Heart left ventricle (tissue), 16 donors: Measurements from ENCODE around the gene IPO7. TPM values are rescaled to one million over a fixed set of nuclear protein-coding genes. Genes with fewer than 3 reads are reported as not detected.

ENCODE experiments used
- ATAC-seq, 4 donors: fragments of 200-7000 bp; cut with Tn5 transposase; one replicate each; pipeline ENCODE4 v1.9.1; 2020 to 2022; ENCODE audit warnings: moderate library complexity in 4 of 4, mild to moderate bottlenecking in 3 of 4, moderate number of reproducible peaks in 1 of 4
- DNase-seq, 5 donors: peaks; one replicate each; pipeline ENCODE4 v3.0.0-alpha.2; 2020
- H3K27ac ChIP-seq, 12 donors: fragments of 200-600 bp; sonication (generic) in 4 of 12; one replicate each; pipeline versions ENCODE4 v1.5.0 to v1.8.0; 2016 to 2022; ENCODE audit warnings: mild to moderate bottlenecking in 2 of 12
- H3K27me3 ChIP-seq, 9 donors: fragments of 200-600 bp; sonication (generic) in 2 of 9; one replicate each; pipeline versions ENCODE4 v1.5.1 to v1.8.0; 2016 to 2022; ENCODE audit warnings: mild to moderate bottlenecking in 3 of 9
- H3K36me3 ChIP-seq, 9 donors: fragments of 200-600 bp; sonication (generic) in 2 of 9; one replicate each; pipeline versions ENCODE4 v1.5.0 to v1.8.0; 2018 to 2022; ENCODE audit warnings: mild to moderate bottlenecking in 2 of 9
- H3K4me1 ChIP-seq, 12 donors: fragments of 200-600 bp; sonication (generic) in 4 of 12; one replicate each; pipeline versions ENCODE4 v1.5.0 to v1.8.0; 2016 to 2022; ENCODE audit warnings: mild to moderate bottlenecking in 3 of 12
- H3K4me3 ChIP-seq, 12 donors: fragments of 200-600 bp; sonication (generic) in 4 of 12; one replicate each; pipeline versions ENCODE4 v1.5.0 to v1.8.0; 2017 to 2022; ENCODE audit warnings: mild to moderate bottlenecking in 9 of 12, moderate library complexity in 4 of 12
- H3K9me3 ChIP-seq, 12 donors: fragments of 200-600 bp; sonication (generic) in 4 of 12; one replicate each; pipeline versions ENCODE4 v1.5.0 to v1.8.0; 2016 to 2022; ENCODE audit warnings: mild to moderate bottlenecking in 1 of 12
- CTCF ChIP-seq, 12 donors: fragments of 200-600 bp; sonication (generic) in 4 of 12; IDR thresholded peaks; one replicate each; pipeline versions ENCODE4 v1.5.0 to v1.8.0; 2018 to 2022; ENCODE audit warnings: antibody characterized with exemption in 12 of 12, mild to moderate bottlenecking in 5 of 12
- POLR2A ChIP-seq, 2 donors: fragments of 450-650 bp; IDR thresholded peaks; one replicate each; pipeline ENCODE4 v1.6.1; 2017; ENCODE audit warnings: antibody characterized with exemption in 2 of 2, mild to moderate bottlenecking in 2 of 2, moderate library complexity in 2 of 2
- WGBS, 4 donors: extraction: QIAGEN DNeasy Blood & Tissue Kit in 2 of 4; methylation state at CpG; one replicate each; pipeline versions ENCODE4 v1.1.5 to v1.1.7; 2013 to 2018; 5-methylcytosine and 5-hydroxymethylcytosine counted together
- intact Hi-C, 10 donors: fragments of 100-400 bp; cut with DNase I; formaldehyde crosslinking; loops; one replicate each; pipeline versions ENCODE4 v1.11.1 to v1.14.2; 2022
- polyA plus RNA-seq, 2 donors: library from polyadenylated mRNA; stranded (reverse); fragments of 200-250 nt; gene quantifications; one replicate each; pipeline ENCODE4 v1.2.3, GENCODE V29; 2013
- total RNA-seq, 9 donors: library from RNA; depleted of rRNA in 2 of 9; stranded (reverse); fragments of >200 nt in 2 of 9; fragmentation: NEBNext Ultra II Directional in 3 of 9; extraction: Animal tissue kit (Norgen Biotek cat#: 25700) in 3 of 9; gene quantifications; one replicate each; pipeline versions ENCODE4 v1.1.0 to v1.2.4, GENCODE V29; 2016 to 2023
- donor health status: ischemic (EF 13 %, LVEDD 7.1; RV severe dilation, severe dysfunction).
- donor health status: healthy with polysubstance abuse.
- donor health status: DM: no; HTN: yes; CAD: no.
- donor health status: DM: no; HTN: no; CAD: no.
- donor health status: ischemic (EF 25% LVEDD 6.9; RV normal size, moderate dysfunction).
- donor health status: ischemic (EF 25% LVEDD 5.7; RV mildly dilated, moderate dysfunction).
- donor health status: healthy.
- donor health status: DM: yes; HTN: yes; CAD: no.
- donor health status: ischemic (EF 35%, LVEDD 5.7; RV mildly dilated, moderate dysfunction).
- donor health status: nonischemic (EF 11% LVEDD 7.7; RV severe dilation, severe dysfunction).
- donor health status: DM: yes; HTN: yes; CAD: no.
- donor health status: PGD.
- donor health status: ischemic (EF 29% LVEDD 5.4; RV normal size, mild dysfunction).
- donor health status: nonischemic (EF 23%, LVEDD 6.1; RV moderate dilation, normal function).

The IPO7 gene
- total and polyA plus RNA-seq, 11 donors = 25.6 to 200 (median 141) TPM

GRCh38 chr11:9363954-9364912 is 20.2 kb upstream of the IPO7 start:
- ATAC-seq (peak; percentile 95 to 99 (median 99)), DNase-seq (peak; percentile 96 to 99 (median 97))
- H3K36me3 ChIP-seq = no peaks in the 10 kb centered on the region
- 2 to 9% (median 3%) methylated on average over 40 to 64 of the region's 64 CpGs for WGBS, 4 donors
- peak overlapping the region; percentile 91 to 100 (median 99) for H3K27ac ChIP-seq
- intact Hi-C loops = loop anchor here in 8 of 10 donors (1.0 to 10.0 kb wide), 8 partner anchors 20 to 951 kb away; partner anchors contain the start of genes TMEM41B (in 6 of the 8), IPO7 (in 2 of the 8) and ZNF143 (in 1 of the 8)
- H3K27me3 ChIP-seq = no peaks in the 10 kb centered on the region
- peaks cover 0 to 25% (median 13%) of the 10 kb centered on the region in 12 donors for H3K4me1 ChIP-seq
- peak overlapping the region in 10 of 12 donors; percentile 39 to 65 (median 54) for H3K4me3 ChIP-seq
- H3K9me3 ChIP-seq = no peaks in the 10 kb centered on the region
- TF ChIP-seq POLR2A (IDR thresholded peaks at IDR 0.05) (peak in 1 of 2 donors; percentile 90), CTCF (IDR thresholded peaks at IDR 0.05) (peak in 2 of 12 donors; percentile 6 to 7)

- TF ChIP-seq POLR2A (IDR thresholded peaks at IDR 0.05) (no peak), CTCF (IDR thresholded peaks at IDR 0.05) (no peak)
- peaks cover 0 to 18% (median 10%) of the 10 kb centered on the region in 12 donors for H3K4me1 ChIP-seq
- DNase-seq (no peak), ATAC-seq (no peak)
- no peaks in the 10 kb centered on the region for H3K9me3 ChIP-seq
- 22 to 36% (median 34%) methylated on average over 2 of the region's 2 CpGs for WGBS, 4 donors
- H3K4me3 ChIP-seq = no peak overlapping the region
- intact Hi-C loops = loop anchor here in 2 of 10 donors (10.0 kb wide), 2 partner anchors 53 to 947 kb away; partner anchors contain the start of gene TMEM41B (in 2 of the 2)
- H3K27ac ChIP-seq = peak overlapping the region in 1 of 12 donors; percentile 35
- no peaks in the 10 kb centered on the region for H3K36me3 ChIP-seq
- H3K27me3 ChIP-seq = no peaks in the 10 kb centered on the region
These were observed 16.9 kb upstream of the IPO7 start for GRCh38 chr11:9367551-9367950.

- TF ChIP-seq CTCF (IDR thresholded peaks at IDR 0.05) = no peak
- no peak for TF ChIP-seq POLR2A (IDR thresholded peaks at IDR 0.05)
- Histone ChIP-seq H3K27ac (no peak overlapping the region), H3K4me3 (no peak overlapping the region), H3K4me1 (peaks cover 0 to 12% (median 0%) of the 10 kb centered on the region in 12 donors), H3K9me3 (no peaks in the 10 kb centered on the region), H3K27me3 (no peaks in the 10 kb centered on the region), H3K36me3 (no peaks in the 10 kb centered on the region)
- WGBS, 4 donors = 72 to 96% (median 88%) methylated on average over 1 of the region's 1 CpG
- DNase-seq = no peak
- ATAC-seq = no peak
- intact Hi-C loops = no loop called here
These were observed 7.4 kb upstream of the IPO7 start for GRCh38 chr11:9377036-9377435.

- intact Hi-C loops = no loop called here
- no peaks in the 10 kb centered on the region for H3K36me3 ChIP-seq
- ATAC-seq (no peak), DNase-seq (no peak)
- H3K27me3 ChIP-seq = no peaks in the 10 kb centered on the region
- 84 to 93% (median 87%) methylated on average over 12 of the region's 12 CpGs for WGBS, 4 donors
- H3K4me1 ChIP-seq = peaks cover 0 to 15% (median under 1%) of the 10 kb centered on the region in 12 donors
- H3K9me3 ChIP-seq = no peaks in the 10 kb centered on the region
- no peak overlapping the region for H3K27ac ChIP-seq
- no peak for TF ChIP-seq CTCF (IDR thresholded peaks at IDR 0.05)
- no peak for TF ChIP-seq POLR2A (IDR thresholded peaks at IDR 0.05)
- no peak overlapping the region for H3K4me3 ChIP-seq
These were observed 5.4 kb upstream of the IPO7 start for GRCh38 chr11:9379041-9379440.
